Esophagus muscularis mucosa (tissue), 3 donors: ENCODE measurements around the gene ZNF546.

Experiments
- CTCF ChIP-seq, 3 experiments: fragments of 200-600 bp in 2 of 3; fragments of 450-650 bp in 1 of 3; sonication (generic) in 2 of 3; IDR thresholded peaks; one replicate each; pipeline ENCODE4 v1.5.1; 2017 to 2019; ENCODE audit warnings: antibody characterized with exemption in 3 of 3, mild to moderate bottlenecking in 2 of 3, moderate library complexity in 1 of 3
- POLR2AphosphoS5 ChIP-seq, 2 donors: sonication (generic); formaldehyde crosslinking; IDR thresholded peaks; one replicate each; pipeline ENCODE4 v1.6.1; 2017; ENCODE audit warnings: antibody characterized with exemption in 2 of 2

DNA sequence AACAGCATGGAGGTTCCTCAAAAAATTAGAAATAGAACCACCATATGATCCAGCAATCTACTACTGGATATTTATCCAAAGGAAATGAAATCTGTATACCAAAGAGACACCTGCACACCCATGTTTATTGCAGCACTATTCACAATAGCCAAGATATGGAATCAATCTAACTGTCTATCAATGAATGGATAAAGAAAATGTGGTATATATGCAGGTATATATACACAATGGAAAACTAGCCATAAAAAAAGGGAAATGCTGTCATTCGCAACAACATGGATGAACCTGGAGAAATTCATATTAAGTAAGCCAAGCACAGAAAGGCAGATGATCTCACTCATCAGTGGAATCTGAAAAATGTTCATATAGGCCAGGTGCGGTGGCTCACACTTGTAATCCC lies 56.6 kb downstream of the ZNF546 start:
- TF ChIP-seq CTCF (IDR thresholded peaks at IDR 0.05) = no peak
- TF ChIP-seq POLR2AphosphoS5 (IDR thresholded peaks at IDR 0.05) = no peak
